HEK293 (cell line): ENCODE data around the gene FCRL4.

Experiments used
- CTCF ChIP-seq: fragments of 450-650 bp; formaldehyde crosslinking; IDR thresholded peaks from 2 replicates; pipeline ENCODE4 v1.5.1; 2016; ENCODE audit warnings: missing biosample characterization, missing genetic modification characterization
- HOXA7 ChIP-seq: sonication (generic); formaldehyde crosslinking; IDR thresholded peaks from 2 replicates; pipeline ENCODE4 v1.8.1; 2022; ENCODE audit warnings: missing genetic modification reagents, borderline replicate concordance
- ZNF18 ChIP-seq: fragments of 450-650 bp; formaldehyde crosslinking; IDR thresholded peaks from 2 replicates; pipeline ENCODE4 v1.5.1; 2016; ENCODE audit warnings: missing biosample characterization, missing genetic modification characterization
- ZNF202 ChIP-seq: fragments of 450-650 bp; formaldehyde crosslinking; IDR thresholded peaks from 2 replicates; pipeline ENCODE4 v1.5.1; 2016; ENCODE audit warnings: missing biosample characterization, missing genetic modification characterization, borderline replicate concordance
- ZNF664 ChIP-seq: fragments of 450-650 bp; formaldehyde crosslinking; IDR thresholded peaks from 2 replicates; pipeline ENCODE4 v1.5.1; 2016; ENCODE audit warnings: missing biosample characterization, missing genetic modification characterization

GRCh38 chr1:157626099-157626498, 28.2 kb upstream of the FCRL4 start:
- TF ChIP-seq CTCF (tag by site-specific recombination) = no peak
- TF ChIP-seq ZNF664 (tag by site-specific recombination) = no peak
- TF ChIP-seq HOXA7 (CRISPR knock-in tag) = no peak
- no peak for TF ChIP-seq ZNF18
- TF ChIP-seq ZNF202 (tag by site-specific recombination) = no peak
